ENCODE measurements around the gene S100A2.

Gene S100A2

DNA sequence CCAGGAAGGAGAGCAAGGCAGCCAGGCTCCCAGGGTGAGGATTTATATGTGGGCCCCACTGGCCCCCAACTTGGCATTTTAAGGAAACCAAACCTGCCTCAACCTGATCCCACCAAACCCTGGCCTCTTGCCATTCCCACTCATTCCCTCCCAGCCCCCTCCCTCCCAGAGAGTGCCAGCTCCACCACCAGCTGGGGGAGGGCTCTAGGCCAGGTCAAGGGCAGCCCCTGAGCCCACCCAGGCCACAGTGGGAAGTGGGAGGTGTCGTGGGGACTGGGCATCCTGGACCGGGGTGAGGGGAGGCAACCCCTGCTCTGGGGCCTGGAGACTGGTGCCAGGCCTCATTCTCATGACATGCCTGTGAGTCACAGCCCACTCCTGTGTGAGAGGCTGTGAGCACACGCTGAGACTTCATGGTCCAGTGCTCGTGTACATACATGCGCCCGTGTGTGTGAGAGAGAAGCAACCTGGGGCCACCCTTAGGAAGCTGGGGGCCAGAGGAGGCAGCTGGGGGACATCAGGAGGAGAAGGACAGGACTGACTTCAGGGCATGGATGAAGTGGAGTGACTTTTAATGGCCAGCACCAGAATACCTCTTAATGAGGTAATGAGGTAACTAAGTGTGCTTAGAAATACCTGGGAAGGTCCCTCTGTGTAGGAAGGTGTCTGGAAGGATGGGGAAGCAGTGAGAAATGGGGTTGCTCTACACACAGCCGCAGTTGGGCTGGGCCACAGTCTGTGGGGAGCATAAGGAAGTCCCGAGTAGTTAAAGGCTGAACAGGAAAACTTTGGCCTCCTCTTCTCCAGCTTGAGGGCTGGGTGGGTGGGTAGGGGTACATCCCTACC lies at the start of gene S100A2:
Gene S100A2, minus strand, starts transcription at position 316 of the 846 bp plus-strand sequence. CDS start 1,967 bp downstream, outside the sequence.
- DNase-seq (ENCODE audit: low read depth), result peak; percentile 54

DNA sequence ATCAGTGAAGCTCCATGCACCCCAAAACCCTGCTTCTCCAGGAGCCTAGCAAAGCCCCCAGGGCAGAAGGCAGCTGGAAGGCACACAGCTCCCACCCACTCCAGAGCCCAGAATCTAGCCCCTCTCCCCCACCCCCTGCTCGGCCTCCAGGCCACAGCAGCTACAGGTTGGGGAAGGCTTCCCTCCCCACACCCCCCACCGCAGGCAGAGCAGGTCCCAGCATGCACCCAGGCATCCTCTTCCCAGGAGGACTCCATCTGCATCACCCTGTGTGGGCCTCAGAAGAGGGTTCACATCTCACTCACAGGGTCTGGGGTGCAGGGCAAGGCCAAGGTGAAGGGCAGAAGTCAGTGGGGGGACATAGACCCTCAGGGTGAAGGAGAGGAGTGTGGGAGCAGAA lies 49.8 kb upstream of the S100A2 start:
- DNase-seq (ENCODE audit: low read depth), result no peak

DNA sequence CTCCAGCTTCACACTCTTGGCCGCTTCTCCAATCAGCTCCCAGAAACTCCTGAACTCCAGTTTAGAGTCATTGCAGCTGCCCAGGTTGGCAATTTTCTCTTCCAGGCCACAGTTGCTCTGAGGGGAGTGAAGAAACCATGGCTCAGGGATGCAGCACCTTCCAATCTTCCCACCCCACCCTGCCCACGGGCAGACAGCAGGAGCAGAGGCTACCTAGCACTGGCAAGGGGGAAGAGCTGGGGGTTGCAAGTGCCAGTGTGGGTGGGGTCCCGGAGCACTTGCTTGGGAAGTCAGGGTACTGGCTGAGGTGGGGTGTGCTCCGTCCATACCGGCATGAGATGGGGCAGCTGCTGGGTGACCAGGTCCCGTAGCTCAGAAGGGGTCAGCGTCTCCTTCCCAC lies 49.3 kb upstream of the S100A2 start:
- no peak for DNase-seq (ENCODE audit: low read depth)

DNA sequence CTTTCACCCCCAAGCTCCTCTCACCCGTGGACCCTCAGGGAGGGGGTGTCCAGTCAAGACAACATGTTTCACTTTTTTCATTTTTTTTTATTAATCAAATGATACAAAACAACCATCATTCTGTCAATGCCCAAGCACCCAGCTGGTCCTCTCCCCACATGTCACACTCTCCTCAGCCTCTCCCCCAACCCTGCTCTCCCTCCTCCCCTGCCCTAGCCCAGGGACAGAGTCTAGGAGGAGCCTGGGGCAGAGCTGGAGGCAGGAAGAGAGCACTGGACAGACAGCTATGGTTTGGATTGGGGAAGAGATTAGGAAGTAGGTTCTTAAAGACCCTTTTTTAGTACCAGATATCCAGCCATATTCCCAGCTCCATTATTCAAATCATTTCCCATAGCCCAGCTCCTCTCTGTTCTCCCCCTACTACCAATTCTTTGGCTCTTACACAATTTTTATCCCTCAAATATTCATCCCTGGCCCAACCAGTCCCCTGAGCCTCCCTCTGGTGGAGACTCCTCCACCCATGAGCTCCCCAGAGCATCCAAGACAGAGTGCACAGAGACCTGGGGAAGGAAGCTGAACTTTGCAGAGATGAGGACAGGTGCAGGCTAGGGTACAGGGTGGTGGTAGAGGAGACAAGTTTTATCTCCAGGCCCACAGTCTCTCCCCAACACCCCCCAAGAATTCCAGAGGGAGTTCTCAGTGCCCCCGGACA lies 48.7 kb upstream of the S100A2 start:
- DNase-seq (ENCODE audit: low read depth), result no peak

DNA sequence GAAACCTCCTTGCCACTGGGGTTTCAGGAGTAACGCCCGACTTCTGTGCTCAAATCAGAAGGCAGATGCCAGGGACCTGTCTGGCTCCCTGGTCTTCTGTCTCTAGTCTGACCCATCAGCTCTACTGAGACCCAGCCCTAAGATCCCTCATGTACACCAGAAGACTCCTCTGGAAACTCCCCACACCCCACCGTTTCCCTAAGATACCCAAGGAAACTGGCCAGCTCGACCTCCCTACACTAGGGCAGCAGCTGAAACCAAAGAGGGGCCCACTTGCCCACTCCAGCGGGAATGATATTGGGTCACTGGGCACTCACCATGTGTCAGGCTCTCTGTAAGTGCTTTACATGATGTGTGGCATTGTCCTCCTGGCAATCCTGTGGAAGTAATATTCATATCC lies 47.8 kb upstream of the S100A2 start:
- DNase-seq (ENCODE audit: low read depth), result no peak

DNA sequence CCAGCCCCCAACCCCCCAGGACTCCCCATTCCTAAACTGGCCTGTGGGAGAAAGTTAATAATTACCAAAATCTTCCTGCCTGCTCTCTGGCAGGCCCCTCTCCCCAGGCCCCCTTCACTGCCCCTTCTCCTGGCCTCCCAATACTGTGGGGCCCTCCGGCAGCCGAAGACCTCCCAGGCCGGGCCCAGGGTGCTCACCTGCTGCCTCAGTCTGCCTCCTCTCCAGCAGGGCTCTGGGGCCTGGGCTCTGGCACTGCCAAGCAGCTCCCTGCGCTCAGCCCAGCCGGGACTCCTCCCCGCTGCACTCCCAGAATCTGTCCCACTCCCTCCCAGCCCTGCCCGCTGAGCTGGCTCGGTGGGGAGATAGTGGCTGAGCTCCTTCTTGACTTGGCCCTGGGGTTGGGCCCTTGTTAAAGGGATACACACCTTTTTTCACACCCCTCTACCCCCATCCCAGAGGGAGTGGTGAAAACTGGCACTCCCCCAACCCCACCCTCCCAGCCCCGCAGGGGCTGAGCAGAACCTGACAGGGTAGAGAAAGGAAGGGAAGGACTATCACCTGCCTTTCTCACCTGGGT lies 47.2 kb upstream of the S100A2 start, which contains the start of gene S100A16:
Gene S100A16, minus strand, starts transcription at position 383 of the 577 bp plus-strand sequence. CDS start 4,986 bp downstream, outside the sequence.
- no peak for DNase-seq (ENCODE audit: low read depth)

DNA sequence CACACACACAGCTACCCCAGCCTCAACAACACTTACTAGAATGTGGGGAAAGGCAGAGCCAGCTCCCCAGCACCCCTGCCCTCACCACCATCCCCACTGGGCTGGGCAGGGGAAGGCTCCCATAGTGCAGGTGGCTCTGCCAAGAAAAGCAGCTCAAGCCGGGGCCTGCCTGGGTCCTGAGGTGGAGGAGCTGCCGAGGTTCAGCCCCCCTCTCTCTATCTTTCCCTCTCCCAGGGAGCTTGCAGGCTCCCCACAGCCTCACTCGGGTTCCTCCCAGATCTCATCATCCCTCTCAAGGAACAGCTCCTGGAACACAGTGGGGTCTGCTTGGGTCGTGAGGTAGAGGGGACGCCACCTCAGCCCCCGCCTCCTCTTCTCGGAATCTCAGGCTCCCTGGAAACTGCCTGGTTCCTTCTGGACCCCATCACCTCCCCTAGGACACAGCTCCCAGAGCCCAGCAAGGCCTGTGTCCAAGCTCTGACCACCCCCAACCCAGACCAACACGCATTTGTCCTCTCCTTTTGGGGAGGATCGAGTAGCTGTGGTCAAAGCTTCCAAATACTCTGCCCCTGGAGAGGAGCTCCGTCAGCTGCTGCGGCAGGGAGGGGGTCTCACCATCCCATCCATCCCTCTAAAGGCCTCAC lies 46.6 kb upstream of the S100A2 start:
- no peak for DNase-seq (ENCODE audit: low read depth)

DNA sequence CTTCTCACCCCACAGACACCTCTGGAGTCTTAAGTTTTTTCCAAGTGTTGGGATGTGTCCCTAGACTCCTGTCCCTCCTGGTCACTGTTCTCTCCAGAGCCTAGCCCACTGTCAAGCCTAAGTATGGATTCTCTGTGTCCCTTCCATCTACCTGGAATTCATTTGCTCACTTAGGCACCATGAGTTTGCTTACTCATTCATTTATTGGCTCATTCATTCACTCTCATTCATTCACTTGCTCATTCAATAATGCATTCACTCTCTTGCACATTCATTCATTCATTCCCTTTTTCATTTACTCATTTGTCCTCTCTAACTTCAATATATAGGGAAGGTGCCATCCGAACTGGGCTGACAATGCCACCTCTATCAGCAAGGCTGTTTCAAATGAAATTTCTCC lies 45.7 kb upstream of the S100A2 start:
- DNase-seq (ENCODE audit: low read depth), result no peak

DNA sequence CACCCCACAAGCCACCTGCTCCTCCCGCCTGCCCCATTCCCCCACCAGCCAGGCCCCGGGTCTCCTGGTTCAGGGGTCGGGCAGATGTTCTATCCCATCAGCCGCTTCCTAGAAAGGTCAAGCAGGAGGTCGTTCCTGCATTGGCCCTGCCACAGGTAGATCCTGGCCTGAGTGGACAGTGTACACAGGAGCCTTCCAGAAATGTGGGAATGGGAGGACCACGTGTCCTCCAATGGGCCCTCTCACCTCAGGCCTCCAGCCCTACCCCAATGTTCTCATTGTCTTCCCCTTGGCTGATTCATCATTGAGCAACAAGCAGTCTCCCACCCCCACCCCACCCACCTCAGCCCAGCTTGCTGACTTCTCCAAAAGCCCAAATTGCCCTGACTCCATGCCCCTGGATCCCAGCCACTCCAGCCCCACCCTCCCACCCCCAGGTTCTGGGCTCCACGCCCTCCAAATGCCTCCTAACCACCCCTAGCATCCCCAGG lies 45.2 kb upstream of the S100A2 start:
- no peak for DNase-seq (ENCODE audit: low read depth)

DNA sequence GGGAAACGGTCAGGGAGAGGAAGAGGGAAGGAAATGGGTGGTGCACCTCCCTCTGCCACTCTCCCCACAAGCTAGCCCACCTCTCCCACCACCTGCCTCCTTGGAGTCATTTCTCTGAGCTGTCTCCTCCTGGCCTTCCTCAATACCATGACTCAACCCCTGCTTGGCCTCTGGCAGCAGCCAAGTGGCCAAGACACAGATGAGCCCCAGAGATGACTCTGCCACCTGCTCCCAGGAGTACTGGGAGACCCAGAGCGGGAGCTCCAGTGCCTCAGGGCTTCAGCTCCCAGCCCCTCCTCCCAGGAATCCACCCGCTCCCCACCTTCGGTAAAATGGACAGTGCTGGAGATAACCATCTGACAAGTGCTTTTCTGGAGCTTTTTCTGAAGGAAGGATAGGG lies 44.7 kb upstream of the S100A2 start:
- no peak for DNase-seq (ENCODE audit: low read depth)

DNA sequence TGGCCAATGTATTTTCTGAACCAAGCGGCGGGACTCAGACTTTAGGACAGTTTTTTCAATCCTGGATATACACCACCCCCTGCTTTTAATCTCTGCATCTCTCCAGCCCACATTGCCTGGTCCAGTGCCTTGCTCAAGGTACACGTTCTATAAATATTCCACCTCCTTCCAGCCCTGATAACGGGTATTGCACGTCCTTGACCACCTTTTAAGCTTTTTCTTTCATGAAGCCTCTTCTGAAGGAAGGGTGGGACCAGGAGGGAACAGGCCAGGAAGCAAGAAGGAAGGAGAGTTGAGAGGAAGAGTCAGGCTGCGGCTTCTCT lies 43.9 kb upstream of the S100A2 start:
- no peak for DNase-seq (ENCODE audit: low read depth)

DNA sequence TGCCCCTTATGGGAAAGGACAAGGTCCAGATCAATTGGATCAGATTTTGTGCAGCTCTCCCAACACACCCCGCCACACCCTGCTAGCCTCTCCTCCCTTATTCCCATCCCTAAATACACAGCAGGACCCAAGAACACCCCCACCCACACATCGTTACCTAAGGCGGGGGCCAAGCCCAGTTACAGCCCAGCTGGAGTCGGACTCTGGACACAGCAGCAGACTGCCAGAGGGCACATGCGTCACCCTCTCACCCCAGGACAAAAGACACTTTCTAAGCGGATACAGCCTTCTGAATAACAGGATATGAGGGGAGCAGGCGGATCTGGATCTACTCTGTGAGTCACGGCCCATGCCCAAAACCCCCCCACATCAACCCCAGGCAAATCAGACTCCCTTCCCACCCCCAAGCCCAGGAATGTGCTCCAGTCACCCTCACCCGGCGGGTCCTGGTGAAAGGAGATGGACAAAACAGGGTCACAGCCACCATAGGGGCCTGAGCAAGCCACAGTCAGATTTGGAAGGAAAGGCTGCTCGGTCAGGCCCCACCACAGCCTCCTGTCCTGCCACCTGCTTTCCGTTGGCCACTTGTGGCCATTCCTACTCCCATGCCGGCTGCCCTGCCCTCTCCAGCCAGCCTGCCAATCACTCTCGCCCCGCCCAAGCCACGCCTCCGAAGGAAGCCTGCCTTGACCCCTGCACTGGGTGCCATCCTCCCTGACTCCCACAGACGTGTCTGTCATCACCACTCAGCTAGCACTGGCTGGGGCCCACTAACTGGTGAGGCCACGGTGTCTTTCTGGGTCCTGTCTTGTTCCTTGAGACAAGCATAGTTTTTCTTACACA lies 43.3 kb upstream of the S100A2 start:
- DNase-seq (ENCODE audit: low read depth), result no peak

DNA sequence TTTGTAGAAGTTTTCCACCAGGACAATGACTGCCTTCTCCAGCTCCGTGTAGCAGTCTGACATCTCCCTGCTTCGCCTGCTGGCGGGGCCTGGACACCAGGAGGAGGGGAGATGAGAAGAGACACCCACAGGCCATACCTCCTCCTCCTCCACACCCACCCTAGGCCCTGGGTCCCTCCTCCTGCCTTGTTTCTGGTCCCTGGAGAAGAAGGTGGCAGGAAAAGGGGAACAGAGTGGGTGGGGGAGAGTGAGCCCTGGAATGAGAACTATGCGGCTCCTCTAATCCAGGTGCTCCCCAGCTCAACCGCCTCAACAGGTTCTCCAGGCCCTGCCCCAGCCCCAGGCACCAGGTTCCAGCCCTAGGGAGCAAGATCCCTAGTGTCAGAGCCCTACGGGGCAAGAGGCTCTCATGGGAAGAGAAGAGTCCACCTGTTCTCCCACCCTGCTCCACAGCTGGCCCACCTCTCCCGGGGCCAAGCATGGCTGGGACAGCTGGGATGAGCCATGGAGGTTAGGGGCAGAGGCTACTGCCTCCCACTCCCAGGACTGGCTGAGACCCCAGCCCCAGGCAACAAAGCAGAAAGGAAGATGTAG lies 42.5 kb upstream of the S100A2 start:
- no peak for DNase-seq (ENCODE audit: low read depth)

DNA sequence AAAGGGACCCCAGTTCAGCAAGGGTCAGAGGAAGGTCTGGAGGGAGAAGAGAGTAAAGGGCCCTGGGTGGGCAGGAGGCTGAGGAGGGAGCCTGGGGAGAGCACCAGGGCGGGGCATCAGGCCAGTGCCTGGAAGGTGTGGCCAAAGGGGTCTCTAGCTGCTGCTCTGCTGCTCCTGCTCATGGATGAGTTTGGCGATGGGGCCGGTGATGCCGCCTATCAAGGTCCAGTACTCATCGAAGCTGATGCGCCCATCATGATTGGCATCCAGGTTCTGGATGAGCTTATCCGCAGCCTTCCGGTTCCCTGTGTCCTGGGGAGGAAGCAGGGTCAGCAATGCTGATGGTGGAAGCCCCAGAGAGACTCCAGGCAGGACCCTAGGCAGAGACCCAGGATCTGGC lies 41.7 kb upstream of the S100A2 start:
- no peak for DNase-seq (ENCODE audit: low read depth)

DNA sequence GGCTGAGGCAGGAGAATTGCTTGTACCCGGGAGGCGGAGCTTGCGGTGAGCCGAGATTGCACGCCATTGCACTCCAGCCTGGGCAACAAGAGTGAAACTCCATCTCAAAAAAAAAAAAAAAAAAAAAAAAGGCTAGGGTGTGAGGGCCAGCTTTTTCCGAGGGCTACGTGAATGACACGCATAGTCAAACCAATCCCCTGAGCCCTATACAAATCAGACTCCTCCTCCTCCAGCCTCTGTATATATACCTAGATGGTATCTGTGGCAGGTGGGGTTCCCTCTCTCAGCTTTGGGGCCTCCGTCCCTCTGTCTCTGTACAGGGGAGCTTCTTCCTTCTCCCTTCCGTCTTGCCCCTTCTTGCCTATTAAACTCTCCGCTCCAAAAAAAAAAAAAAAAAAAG lies 40.5 kb upstream of the S100A2 start:
- DNase-seq (ENCODE audit: low read depth), result no peak

DNA sequence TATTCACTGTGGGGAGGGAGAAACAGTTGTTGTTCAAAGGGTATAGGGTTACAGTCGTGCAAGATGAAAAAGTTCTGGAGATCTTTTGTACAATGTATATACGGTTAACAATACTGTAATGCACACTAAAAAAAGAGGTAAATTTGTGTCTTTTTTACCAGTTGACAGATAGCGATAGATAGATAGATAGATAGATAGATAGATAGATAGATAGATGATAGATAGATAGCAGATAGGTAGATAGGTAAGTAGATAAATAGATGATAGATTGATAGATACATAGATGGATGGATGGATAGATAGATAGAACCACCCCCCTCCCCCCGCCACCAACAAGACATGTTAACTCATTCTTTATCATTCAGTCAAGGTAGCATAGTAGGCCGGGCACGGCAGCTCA lies 37.1 kb upstream of the S100A2 start:
- DNase-seq (ENCODE audit: low read depth), result no peak

DNA sequence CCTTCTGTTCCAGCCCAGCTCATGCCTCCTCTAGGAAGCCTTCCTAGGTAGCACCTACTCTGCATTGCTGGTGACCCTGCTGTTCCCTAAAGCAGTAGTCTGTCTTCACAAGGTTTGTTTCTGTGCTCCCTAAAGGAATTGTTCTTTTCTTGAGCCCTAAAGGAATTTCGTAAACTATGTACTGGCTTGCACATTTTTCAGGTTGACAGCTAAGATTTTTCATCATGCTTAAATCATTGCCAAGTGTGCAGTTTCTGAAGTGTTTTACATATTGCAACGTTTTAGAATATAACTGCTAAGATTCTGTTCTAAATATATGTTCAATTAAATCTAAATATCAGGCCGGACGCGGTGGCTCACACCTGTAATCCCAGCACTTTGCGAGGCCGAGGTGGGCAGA lies 34.2 kb upstream of the S100A2 start:
- DNase-seq (ENCODE audit: low read depth), result no peak

DNA sequence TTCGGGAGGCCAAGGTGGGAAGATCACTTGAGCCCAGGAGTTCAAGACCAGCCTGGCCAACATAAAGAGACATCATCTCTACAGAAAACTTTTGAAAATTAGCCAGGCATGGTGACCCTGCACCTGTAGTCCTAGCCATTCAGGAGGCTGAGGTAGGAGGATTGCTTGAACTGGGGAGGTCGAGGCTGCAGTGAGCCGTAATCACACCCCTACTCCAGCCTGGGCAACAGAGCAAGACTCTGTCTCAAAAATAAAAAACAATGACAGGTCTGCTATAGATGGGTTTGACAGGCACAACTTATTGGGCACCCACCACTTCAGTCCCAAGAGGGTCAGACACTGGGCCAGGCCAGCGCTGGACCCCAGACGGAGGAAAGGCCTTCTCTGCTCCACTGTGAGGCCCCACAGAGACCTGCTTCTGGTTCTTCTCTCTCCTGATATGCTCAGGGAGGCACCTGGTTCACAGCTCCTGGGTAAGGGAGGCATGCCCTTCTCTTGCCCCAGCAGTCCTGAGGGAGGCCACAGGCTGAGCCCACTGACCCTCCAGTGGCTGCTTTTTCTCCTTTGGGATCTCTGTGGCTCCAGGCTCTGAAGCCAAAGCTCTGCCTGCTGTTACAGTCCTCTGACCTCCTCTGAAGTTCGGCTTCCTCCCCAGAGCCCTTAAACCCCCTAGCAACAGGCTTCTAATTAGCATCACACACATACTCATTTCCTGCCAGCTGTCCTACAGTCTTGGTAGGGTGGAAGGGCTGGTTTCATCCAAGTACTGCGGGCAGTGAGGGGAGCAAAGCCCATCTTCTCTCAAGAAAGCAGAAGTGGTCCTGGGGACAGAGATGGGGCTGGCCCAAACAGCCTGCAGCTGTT lies 32.9 kb upstream of the S100A2 start:
- no peak for DNase-seq (ENCODE audit: low read depth)

DNA sequence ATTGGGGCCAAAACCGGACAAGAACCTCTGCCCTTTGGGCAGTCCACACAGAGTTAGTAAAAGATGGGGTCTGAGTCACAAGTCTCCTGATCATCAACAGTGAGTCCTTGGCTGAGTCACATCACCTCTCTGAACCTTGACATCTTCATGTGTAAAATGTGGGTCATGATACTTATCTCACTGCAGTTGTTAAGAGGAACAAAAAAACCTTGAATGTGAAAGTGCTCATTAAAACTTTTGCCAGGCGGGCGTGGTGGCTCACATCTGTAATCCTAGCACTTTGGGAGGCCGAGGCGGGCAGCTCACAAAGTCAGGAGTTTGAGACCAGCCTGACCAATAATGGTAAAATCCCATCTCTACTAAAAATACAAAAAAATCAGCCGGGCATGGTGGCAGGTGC lies 31.6 kb upstream of the S100A2 start:
- no peak for DNase-seq (ENCODE audit: low read depth)

DNA sequence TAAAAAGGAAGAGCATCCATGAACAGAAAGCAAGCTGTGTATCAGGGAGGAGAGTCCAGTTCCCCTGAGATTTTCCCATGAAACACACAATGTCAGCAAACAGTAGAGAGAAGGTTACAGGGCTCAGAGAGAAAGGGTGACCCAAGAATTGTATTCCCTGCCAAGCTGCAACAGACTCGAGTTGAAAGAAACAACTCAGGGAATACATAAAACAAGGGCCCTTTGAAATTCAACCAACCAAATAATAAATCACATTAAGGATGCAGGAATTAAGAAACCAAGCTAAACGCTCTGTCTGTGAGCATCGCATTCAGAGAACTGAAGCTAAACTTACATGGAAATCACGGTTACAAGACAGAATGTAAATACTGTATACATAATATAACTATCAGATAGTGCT lies 27.1 kb upstream of the S100A2 start:
- no peak for DNase-seq (ENCODE audit: low read depth)
